Nasal cavity respiratory epithelium epithelial cell of viscerocranial mucosa (primary cell): ENCODE measurements around the gene NACC2. TPM values are rescaled to one million over a fixed set of nuclear protein-coding genes. Genes with fewer than 3 reads are reported as not detected.

Experiments
- total RNA-seq: library from RNA; depleted of rRNA; stranded (reverse); fragments of >200 nt; gene quantifications from 2 replicates; pipeline ENCODE4 v1.2.3, GENCODE V29; 2014

Gene NACC2
- 8.2 and 24.5 TPM in 2 replicates for total RNA-seq

DNA sequence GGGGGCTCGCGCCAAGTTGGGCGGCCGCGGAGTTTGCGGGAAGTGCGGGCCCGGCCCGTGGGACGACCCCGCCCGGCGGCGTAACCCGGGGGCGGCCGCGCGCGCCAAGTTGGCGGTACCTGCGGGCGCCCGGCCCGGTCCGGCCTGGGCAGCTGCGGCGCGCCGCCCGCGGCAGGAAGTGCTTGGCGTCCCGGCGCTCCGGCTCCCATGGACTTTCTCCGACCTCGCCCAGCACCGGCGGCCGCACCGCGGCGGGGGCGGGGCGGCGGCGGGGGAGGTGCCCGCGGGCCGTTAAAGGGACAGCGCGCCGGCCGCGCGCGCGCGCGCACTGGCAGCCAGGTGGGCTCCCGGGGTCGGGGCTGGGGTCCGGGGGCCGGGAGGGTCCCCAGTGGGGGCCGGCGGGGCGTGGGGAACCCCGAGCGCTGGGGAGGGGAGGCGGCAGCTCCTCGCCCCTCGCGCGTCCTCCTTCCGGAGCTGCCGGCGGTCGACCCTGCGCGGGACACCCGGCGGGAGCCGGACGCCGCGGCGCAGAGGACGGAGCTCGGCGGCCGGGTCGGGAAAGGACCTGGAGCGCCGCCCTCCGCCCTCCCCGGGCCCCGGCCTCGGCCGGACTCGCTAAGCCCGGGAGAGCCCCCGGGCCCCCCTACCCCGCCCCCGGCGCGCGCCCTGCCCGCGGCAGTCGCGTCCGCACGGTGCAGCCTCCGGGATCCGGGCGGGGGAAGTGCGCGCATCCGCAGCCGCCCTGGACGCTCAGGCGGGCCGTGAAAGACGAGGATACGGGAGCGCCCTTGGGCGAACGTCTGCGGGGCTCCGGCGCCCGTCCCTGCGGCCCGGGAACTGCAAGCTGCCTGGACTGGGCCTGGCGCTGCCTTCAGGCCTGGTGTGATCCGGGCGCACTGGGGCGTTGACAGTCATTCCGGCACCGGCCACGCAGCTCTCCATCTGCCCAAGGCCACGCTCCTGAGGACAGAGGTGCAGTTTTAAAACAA is at the start of gene NACC2:
TSS of gene NACC2 (minus strand) at position 220 of the 989 bp plus-strand sequence. CDS start 44,768 bp downstream, outside the sequence.

DNA sequence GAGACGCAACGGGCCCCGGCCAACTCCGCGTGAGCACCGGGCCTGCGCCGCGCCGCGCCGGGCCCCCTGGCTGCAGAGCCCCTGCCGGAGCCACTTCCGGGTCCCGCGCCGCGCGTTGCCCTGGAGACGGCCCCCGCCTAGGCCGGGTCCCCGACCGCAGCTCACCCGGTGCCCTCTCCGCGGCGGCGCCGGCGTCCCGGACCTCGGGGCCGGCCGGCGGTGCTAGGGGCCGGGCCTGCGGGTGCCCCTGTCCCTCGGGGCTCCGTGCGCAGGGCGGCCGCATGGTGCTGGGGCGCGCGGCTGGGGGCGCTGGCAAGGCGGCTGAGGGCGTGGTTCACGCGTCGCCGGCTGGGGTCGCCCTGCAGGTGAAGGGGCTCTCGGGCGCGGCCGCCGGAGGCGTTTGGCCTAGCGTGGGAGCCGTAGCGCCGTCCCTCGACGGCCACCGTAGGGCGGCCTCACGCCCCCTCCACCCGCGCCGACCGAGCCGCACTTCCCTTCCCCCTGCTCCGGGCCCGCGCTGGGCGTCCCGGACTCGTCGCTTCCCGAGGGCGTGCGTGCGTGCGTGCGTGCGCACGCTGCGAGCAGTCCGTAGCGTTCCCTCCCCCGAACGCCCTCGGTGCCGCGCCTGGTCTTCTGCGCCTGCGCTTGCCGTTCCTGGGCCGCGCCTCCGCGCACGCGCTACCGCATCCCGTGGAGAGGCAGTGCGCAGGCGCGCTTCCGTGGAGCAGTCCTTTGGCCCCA is 23.4 kb upstream of the NACC2 start, which contains the start of gene TMEM250:
TSS of gene TMEM250 (minus strand) at position 556 of the 741 bp plus-strand sequence. CDS start 1,975 bp downstream, outside the sequence.

DNA sequence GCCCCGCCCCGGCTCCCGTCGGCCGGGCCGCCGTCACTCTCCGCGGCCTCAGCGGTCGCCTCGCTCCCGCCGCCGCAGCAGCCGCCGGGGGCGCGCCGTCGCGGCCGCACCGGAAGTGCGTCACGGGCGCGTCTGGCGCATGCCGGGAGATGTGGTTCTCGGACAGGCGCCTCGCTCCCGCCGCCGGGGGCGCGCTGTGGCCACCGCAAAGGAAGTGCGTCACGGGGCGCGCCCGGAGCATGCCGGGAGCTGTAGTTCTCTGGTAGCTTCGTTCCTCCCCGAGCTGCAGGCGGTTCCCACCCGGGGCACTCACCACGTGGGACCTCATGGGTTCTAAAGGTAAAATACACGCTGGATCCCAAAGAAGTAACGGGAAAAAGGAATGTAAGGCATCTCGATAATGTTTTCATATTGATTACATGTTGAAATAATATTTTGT is 133.8 kb downstream of the NACC2 start, which contains the start of gene UBAC1:
TSS of gene UBAC1 (minus strand) at position 97 of the 439 bp plus-strand sequence. CDS start 211 bp downstream, outside the sequence.

Other genes with a start within 250 kb of the NACC2 start
- gene CAMSAP1, start 187.7 kb downstream of the NACC2 start, total RNA-seq: 35.9 and 50.8 TPM in 2 replicates
- 31.4 and 47.4 TPM in 2 replicates for gene UBAC1, start 133.9 kb downstream of the NACC2 start, total RNA-seq
- gene TMEM250, start 23.6 kb upstream of the NACC2 start, total RNA-seq: 71.1 and 82.0 TPM in 2 replicates
- not detected in 2 replicates for gene LHX3, start 109.8 kb upstream of the NACC2 start, total RNA-seq
- gene QSOX2, start 150.5 kb upstream of the NACC2 start, total RNA-seq: 15.4 and 18.4 TPM in 2 replicates
- under 0.01 and 0.14 TPM in 2 replicates for gene CCDC187, start 208.8 kb upstream of the NACC2 start, total RNA-seq
- gene GPSM1, start 232.2 kb upstream of the NACC2 start, total RNA-seq: 9.9 and 13.8 TPM in 2 replicates